ENCODE measurements around the gene MARCHF3.
"Not testable (repeated sequence)": the region's sequence is repeated elsewhere in the genome, so short reads cannot be mapped to it uniquely, and the experiment has no call there.

The MARCHF3 gene

GRCh38 chr5:126948011-126948355, 82.4 kb downstream of the MARCHF3 start:
- no peak for DNase-seq

- DNase-seq: no peak
These were observed 83.0 kb downstream of the MARCHF3 start for GRCh38 chr5:126947146-126948010.

GRCh38 chr5:126942908-126943307, 87.5 kb downstream of the MARCHF3 start:
- DNase-seq: not testable (repeated sequence)

GRCh38 chr5:126941403-126941802, 89.0 kb downstream of the MARCHF3 start:
- no peak for DNase-seq

- DNase-seq: no peak
These were observed 90.5 kb downstream of the MARCHF3 start for GRCh38 chr5:126939887-126940286.

- no peak for DNase-seq
These were observed 91.9 kb downstream of the MARCHF3 start for GRCh38 chr5:126938466-126938865.

- no peak for DNase-seq
These were observed 92.6 kb downstream of the MARCHF3 start for GRCh38 chr5:126937771-126938170.

- no peak for DNase-seq
These were observed 93.5 kb downstream of the MARCHF3 start for GRCh38 chr5:126936775-126937418.

- DNase-seq: no peak
These were observed 98.2 kb downstream of the MARCHF3 start for GRCh38 chr5:126931963-126932660.

GRCh38 chr5:126928041-126928440, 102.3 kb downstream of the MARCHF3 start:
- DNase-seq: no peak

GRCh38 chr5:126927429-126927828, 102.9 kb downstream of the MARCHF3 start:
- no peak for DNase-seq

GRCh38 chr5:126926187-126926586, 104.2 kb downstream of the MARCHF3 start:
- no peak for DNase-seq

GRCh38 chr5:126925482-126925881, 104.9 kb downstream of the MARCHF3 start:
- DNase-seq: no peak

- DNase-seq: no peak
These were observed 105.9 kb downstream of the MARCHF3 start for GRCh38 chr5:126924331-126925033.

- DNase-seq: no peak
These were observed 108.9 kb downstream of the MARCHF3 start for GRCh38 chr5:126921241-126922091.

GRCh38 chr5:126920291-126920690, 110.1 kb downstream of the MARCHF3 start:
- no peak for DNase-seq

GRCh38 chr5:126919566-126919965, 110.8 kb downstream of the MARCHF3 start:
- no peak for DNase-seq

GRCh38 chr5:126918615-126918957, 111.8 kb downstream of the MARCHF3 start:
- no peak for DNase-seq

- DNase-seq: no peak
These were observed 112.3 kb downstream of the MARCHF3 start for GRCh38 chr5:126917918-126918614.

- DNase-seq: no peak
These were observed 114.9 kb downstream of the MARCHF3 start for GRCh38 chr5:126915496-126915895.

- DNase-seq: no peak
These were observed 115.4 kb downstream of the MARCHF3 start for GRCh38 chr5:126914801-126915436.
